ENCODE data around the gene CPNE4. TPM values are rescaled to one million over a fixed set of nuclear protein-coding genes. Genes with fewer than 3 reads are reported as not detected.

The CPNE4 gene
- total RNA-seq, 2 donors from 2014 or later, result 0.55 TPM; not detected in 1

DNA sequence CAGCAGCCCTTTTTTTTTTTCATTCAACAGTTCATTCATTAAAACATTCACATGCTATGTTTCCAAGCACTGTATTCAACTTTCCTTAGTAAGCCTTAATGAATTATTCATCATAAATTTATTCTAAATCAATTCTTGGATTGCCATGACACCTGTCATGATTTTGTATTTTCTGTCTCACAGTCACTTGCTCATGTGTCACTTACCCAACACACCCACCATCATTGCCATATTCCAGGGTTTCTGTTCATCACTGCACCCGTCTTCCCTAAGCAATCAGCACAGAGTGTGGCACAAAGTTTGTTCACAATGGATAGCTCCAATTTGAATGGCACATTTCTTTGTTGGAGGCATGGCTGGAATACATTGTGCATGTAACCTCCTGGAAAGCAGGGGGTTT lies 27.2 kb downstream of the CPNE4 start:
- no peaks in the 10 kb centered on the region for H3K9me3 ChIP-seq (ENCODE audit: control insufficient read depth, low read length, poor library complexity, severe bottlenecking)
- Mint-ChIP-seq H3K4me1 (no peaks in the 10 kb centered on the region), H3K4me3 (no peak overlapping the region), H3K27me3 (peaks cover 45% of the 10 kb centered on the region), H3K36me3 (ENCODE audit: low read depth) (no peaks in the 10 kb centered on the region), H3K27ac (no peak overlapping the region)
- DNase-seq (no peak), ATAC-seq (no peak)

DNA sequence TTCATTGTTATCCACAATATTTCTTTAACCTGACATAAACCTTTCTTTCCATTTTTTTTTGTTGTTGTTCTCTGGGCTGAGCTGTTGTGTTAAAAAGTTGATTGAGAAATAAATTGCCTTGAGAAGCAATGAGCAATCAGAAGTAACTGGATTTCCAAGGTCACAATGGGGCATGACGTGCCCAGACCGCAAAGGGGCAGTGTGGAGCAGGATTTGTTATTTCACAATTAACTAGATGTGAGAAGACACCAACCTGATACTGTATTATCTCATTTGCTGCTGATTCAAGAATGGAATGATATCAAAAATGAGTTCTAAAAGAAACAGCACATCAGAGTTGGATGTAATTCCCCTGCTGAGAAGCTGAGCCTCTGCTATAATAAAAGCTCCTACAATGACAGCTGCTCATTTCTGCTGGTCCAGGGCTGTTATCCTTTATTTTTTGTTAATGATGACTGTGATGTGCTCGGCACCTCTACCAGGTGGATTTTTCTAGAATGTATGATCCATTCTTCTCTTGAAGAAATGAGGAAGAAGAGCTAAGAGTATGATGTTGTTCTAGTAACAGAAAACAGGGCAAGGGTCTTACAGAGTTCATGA lies 28.1 kb downstream of the CPNE4 start:
- no peak overlapping the region for H3K27ac Mint-ChIP-seq
- peaks cover 40% of the 10 kb centered on the region for H3K27me3 Mint-ChIP-seq
- no peak overlapping the region for H3K4me3 Mint-ChIP-seq
- DNase-seq (no peak), ATAC-seq (no peak)
- no peaks in the 10 kb centered on the region for H3K9me3 ChIP-seq (ENCODE audit: control insufficient read depth, low read length, poor library complexity, severe bottlenecking)
- H3K4me1 Mint-ChIP-seq, result no peaks in the 10 kb centered on the region
- no peaks in the 10 kb centered on the region for H3K36me3 Mint-ChIP-seq (ENCODE audit: low read depth)

DNA sequence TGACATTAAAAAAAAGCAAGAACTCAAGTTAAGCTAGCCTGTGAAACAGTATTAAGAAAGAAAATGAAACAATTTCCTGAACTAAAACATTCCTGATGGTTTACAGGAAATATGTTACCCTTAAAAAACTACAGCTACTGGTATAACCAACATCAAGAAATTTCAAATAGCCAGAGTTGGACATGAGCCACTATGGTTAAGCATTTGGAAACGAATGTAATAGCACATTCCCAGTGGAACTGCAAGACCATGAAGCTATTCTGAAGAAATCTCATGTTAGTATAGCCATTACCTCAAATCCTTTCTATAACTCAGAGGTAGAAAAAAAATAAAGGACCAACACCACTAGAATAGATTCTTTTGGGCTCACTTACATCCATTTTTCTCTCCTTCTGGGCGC lies 30.2 kb downstream of the CPNE4 start:
- H3K27ac Mint-ChIP-seq, result no peak overlapping the region
- no peak for DNase-seq
- no peaks in the 10 kb centered on the region for H3K4me1 Mint-ChIP-seq
- H3K27me3 Mint-ChIP-seq, result peaks cover 38% of the 10 kb centered on the region
- H3K4me3 Mint-ChIP-seq, result no peak overlapping the region
- no peaks in the 10 kb centered on the region for H3K36me3 Mint-ChIP-seq (ENCODE audit: low read depth)
- no peak for ATAC-seq
- H3K9me3 ChIP-seq (ENCODE audit: control insufficient read depth, low read length, poor library complexity, severe bottlenecking), result no peaks in the 10 kb centered on the region

DNA sequence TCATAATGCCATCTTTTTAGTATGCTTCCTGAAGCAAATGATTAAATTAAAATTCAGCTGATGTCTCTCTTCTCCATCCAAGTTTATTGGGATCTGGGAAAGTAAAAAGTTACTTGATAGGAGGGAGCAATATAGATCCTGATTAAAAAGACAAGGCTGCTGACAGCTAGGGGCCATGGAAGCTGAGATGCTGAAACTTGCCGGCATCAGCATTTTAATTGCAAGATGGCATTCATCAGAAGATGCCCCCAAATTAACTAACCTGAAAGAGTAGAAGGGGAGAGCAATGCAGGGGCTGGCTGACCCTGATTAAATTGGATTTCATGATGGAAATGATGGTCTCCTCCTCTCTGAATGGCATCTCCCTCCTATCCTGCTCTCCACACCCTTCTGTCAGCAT lies 31.1 kb downstream of the CPNE4 start:
- H3K27ac Mint-ChIP-seq, result no peak overlapping the region
- no peak overlapping the region for H3K4me3 Mint-ChIP-seq
- H3K9me3 ChIP-seq (ENCODE audit: control insufficient read depth, low read length, poor library complexity, severe bottlenecking), result no peaks in the 10 kb centered on the region
- DNase-seq (no peak), ATAC-seq (no peak)
- H3K36me3 Mint-ChIP-seq (ENCODE audit: low read depth), result no peaks in the 10 kb centered on the region
- H3K4me1 Mint-ChIP-seq, result no peaks in the 10 kb centered on the region
- peaks cover 36% of the 10 kb centered on the region for H3K27me3 Mint-ChIP-seq

DNA sequence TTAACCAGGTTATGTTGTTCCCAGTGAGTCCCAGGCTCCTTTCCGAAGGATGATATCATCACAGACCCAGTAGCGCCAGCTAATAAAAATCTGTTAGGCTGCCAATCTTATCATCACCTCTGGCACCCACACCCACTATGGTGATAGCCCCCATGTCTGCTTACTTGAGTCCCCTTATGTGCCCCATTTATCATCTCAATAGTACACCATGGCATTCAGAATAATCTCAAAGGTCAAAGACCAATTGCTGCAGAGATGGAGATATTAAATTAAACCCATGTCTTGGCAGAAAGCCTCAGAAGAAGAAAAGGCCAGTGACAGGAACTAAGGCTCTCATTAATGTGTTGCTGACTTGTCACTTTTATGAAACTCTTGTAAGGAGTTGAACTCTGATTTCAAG lies 32.8 kb downstream of the CPNE4 start:
- H3K4me1 Mint-ChIP-seq, result no peaks in the 10 kb centered on the region
- H3K9me3 ChIP-seq (ENCODE audit: control insufficient read depth, low read length, poor library complexity, severe bottlenecking), result no peaks in the 10 kb centered on the region
- H3K27me3 Mint-ChIP-seq, result peaks cover 52% of the 10 kb centered on the region
- H3K4me3 Mint-ChIP-seq, result no peak overlapping the region
- H3K36me3 Mint-ChIP-seq (ENCODE audit: low read depth), result no peaks in the 10 kb centered on the region
- DNase-seq (no peak), ATAC-seq (no peak)
- H3K27ac Mint-ChIP-seq, result no peak overlapping the region

DNA sequence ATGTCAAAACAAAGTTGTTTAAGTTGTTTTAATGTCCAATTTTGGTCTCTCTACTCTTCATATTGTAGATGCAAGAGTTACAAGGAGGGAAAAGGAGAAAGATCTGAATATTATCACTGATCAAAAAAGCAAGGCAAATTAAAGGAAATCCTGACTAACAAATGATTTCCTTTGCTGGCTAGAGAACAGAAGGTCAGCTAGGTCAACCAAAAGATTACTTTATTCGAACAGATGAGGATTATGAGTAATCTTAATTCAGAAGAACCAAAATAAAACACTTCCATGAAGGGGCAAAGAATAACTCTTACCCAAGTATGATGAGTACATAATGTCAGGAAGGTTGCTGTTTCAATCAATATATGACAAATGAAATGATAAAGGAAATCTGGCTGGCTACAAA lies 33.8 kb downstream of the CPNE4 start:
- DNase-seq, result no peak
- Mint-ChIP-seq H3K4me3 (no peak overlapping the region), H3K27ac (no peak overlapping the region), H3K27me3 (peaks cover 43% of the 10 kb centered on the region), H3K36me3 (ENCODE audit: low read depth) (no peaks in the 10 kb centered on the region), H3K4me1 (no peaks in the 10 kb centered on the region)
- ATAC-seq, result no peak
- no peaks in the 10 kb centered on the region for H3K9me3 ChIP-seq (ENCODE audit: control insufficient read depth, low read length, poor library complexity, severe bottlenecking)

DNA sequence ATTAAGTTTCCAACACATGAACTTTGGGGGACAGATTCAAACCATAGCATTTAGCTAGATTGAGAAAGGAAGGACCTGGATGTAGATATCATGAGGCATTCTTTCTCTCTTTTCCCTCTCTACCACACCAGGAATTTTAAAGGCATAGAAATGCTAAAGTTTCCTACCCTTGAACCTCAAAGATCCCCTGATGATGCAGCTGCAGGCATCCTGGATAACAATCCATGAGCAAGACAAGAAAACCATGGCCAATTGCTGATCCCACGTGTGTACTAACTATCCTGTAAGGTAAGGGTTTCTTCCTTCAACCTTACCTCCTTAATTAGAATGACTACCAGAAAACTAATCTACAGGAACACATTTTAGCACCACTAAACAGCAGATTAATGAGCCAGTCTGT lies 36.8 kb downstream of the CPNE4 start:
- Mint-ChIP-seq H3K4me3 (no peak overlapping the region), H3K27me3 (peaks cover 35% of the 10 kb centered on the region), H3K36me3 (ENCODE audit: low read depth) (no peaks in the 10 kb centered on the region), H3K27ac (no peak overlapping the region), H3K4me1 (no peaks in the 10 kb centered on the region)
- ATAC-seq (no peak), DNase-seq (no peak)
- no peaks in the 10 kb centered on the region for H3K9me3 ChIP-seq (ENCODE audit: control insufficient read depth, low read length, poor library complexity, severe bottlenecking)

DNA sequence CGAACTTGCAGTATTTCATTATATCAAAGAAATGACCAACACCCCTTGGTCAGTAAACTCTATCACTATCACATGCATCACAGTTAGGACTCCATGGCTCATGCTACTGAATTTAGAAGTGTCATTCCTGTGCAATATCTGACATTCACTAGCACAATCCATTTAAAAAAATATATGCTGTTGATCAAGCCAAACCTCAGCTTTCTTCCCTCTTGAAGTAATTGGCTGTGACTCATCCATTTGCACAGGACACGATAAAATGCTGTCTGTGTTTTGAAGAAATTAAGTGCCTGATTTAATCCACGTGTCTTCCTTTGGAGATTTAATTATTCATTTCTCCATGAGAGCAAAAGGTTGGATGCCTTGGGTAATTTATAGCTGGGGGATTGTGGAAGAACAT lies 38.9 kb downstream of the CPNE4 start:
- peaks cover 30% of the 10 kb centered on the region for H3K27me3 Mint-ChIP-seq
- no peaks in the 10 kb centered on the region for H3K9me3 ChIP-seq (ENCODE audit: control insufficient read depth, low read length, poor library complexity, severe bottlenecking)
- H3K4me3 Mint-ChIP-seq, result no peak overlapping the region
- ATAC-seq, result no peak
- H3K36me3 Mint-ChIP-seq (ENCODE audit: low read depth), result no peaks in the 10 kb centered on the region
- no peak for DNase-seq
- H3K27ac Mint-ChIP-seq, result no peak overlapping the region
- H3K4me1 Mint-ChIP-seq, result no peaks in the 10 kb centered on the region

DNA sequence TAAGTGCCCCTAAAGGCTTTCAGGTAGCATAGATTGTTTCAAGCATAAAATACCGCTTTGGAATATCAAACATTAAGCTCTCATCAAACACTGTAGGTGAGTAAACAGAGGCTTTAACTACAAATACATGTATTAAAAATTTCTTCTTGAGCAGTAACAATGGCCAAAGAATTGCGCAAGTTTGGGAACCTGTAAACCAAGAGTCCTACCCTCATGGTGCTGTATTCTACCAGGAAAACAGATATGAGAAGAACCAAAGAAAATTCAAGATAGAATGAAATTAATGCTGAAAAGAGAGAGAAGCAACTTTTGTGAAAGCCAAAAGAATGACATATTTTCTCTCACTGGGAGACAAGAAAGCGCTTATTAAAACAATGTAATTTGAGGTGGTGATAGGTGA lies 45.5 kb downstream of the CPNE4 start:
- no peaks in the 10 kb centered on the region for H3K36me3 Mint-ChIP-seq (ENCODE audit: low read depth)
- no peaks in the 10 kb centered on the region for H3K4me1 Mint-ChIP-seq
- H3K27me3 Mint-ChIP-seq, result peaks cover 5% of the 10 kb centered on the region
- no peak overlapping the region for H3K27ac Mint-ChIP-seq
- no peaks in the 10 kb centered on the region for H3K9me3 ChIP-seq (ENCODE audit: control insufficient read depth, low read length, poor library complexity, severe bottlenecking)
- DNase-seq (no peak), ATAC-seq (no peak)
- H3K4me3 Mint-ChIP-seq, result no peak overlapping the region

DNA sequence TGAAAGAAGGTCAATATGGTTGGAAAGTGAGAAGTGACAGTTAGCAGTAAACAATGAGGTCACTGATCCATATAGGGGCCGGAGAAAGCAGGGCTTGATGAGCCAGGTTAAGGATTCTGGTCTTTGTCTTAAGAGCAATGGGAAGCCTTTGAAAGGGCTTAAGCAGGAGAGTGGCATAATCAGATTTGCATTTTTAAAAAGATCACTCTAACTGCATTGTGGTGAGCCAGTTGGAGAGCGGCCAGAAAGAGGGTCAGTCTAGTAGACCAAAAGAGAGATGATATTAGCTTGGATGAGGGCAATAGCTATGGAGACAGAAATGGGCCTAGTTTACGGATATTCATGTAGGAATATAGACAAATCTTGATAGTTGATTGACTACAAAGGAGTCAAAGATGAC lies 46.6 kb downstream of the CPNE4 start:
- Mint-ChIP-seq H3K36me3 (ENCODE audit: low read depth) (no peaks in the 10 kb centered on the region), H3K27ac (no peak overlapping the region), H3K4me1 (no peaks in the 10 kb centered on the region), H3K4me3 (no peak overlapping the region), H3K27me3 (peaks cover 5% of the 10 kb centered on the region)
- ATAC-seq (no peak), DNase-seq (no peak)
- H3K9me3 ChIP-seq (ENCODE audit: control insufficient read depth, low read length, poor library complexity, severe bottlenecking), result no peaks in the 10 kb centered on the region

DNA sequence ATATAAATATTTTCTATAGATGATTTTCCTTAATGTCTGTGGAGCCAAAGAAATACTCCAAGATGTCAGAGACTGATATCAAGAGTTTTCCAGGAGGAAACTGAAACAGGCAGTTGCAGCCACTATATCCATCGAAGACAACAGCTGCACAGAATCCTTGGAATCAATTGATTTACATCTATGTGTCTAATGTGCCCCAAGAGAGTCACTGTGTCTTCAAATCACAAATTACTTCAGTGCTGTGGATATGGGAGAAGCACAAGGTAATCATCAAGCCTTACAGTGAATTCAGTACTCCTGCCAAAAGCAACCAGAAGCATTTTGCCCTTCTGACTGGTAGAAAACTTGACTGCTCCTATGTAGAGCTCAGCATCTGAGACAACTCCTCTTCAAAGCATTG lies 51.1 kb downstream of the CPNE4 start:
- H3K36me3 Mint-ChIP-seq (ENCODE audit: low read depth), result no peaks in the 10 kb centered on the region
- no peak for ATAC-seq
- H3K27ac Mint-ChIP-seq, result no peak overlapping the region
- no peaks in the 10 kb centered on the region for H3K4me1 Mint-ChIP-seq
- no peaks in the 10 kb centered on the region for H3K9me3 ChIP-seq (ENCODE audit: control insufficient read depth, low read length, poor library complexity, severe bottlenecking)
- peaks cover 5% of the 10 kb centered on the region for H3K27me3 Mint-ChIP-seq
- DNase-seq, result no peak
- H3K4me3 Mint-ChIP-seq, result no peak overlapping the region

DNA sequence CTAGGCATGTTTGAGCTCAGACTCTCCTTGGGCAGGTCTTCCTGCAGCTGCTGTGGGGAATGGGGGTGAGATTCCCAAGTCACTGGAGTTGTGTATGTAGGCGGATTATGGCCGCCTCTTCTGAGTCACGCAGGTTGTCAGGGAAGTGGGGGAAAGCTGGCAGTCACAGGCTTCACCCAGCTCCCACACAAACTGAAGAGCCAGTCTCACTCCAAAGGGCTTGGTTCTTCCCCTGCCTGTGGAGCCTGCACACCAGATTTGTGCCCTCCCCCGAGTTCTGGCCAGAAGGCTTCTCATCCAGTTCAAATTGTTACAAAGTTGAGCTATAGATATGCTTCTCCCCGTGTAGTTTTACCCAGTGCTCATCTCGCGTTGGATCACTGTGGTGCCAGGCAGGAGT lies 53.5 kb downstream of the CPNE4 start:
- H3K27ac Mint-ChIP-seq, result no peak overlapping the region
- no peaks in the 10 kb centered on the region for H3K4me1 Mint-ChIP-seq
- H3K36me3 Mint-ChIP-seq (ENCODE audit: low read depth), result peaks cover 3% of the 10 kb centered on the region
- H3K27me3 Mint-ChIP-seq, result peaks cover 5% of the 10 kb centered on the region
- ATAC-seq (no peak), DNase-seq (no peak)
- no peaks in the 10 kb centered on the region for H3K9me3 ChIP-seq (ENCODE audit: control insufficient read depth, low read length, poor library complexity, severe bottlenecking)
- H3K4me3 Mint-ChIP-seq, result no peak overlapping the region

DNA sequence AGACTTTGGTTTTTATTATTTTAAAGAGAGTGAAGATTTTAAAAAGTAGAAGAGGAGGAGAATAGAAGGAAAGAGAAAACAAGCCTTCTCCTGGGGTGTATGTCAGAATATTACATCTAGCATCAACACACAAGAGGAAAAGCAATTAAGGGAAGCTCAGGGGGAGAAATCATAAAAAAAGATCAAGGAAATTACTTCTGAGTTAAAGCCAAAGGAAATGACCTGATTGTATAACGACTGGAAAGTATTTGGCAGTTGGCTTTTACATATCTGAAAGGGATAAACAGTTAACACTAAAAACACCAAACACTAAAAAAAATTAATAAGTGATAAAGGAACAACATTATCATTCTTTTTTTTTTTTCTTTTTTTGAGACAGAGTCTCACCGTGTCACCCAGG lies 58.4 kb downstream of the CPNE4 start:
- ATAC-seq, result no peak
- no peaks in the 10 kb centered on the region for H3K9me3 ChIP-seq (ENCODE audit: control insufficient read depth, low read length, poor library complexity, severe bottlenecking)
- H3K36me3 Mint-ChIP-seq (ENCODE audit: low read depth), result peaks cover 3% of the 10 kb centered on the region
- H3K27me3 Mint-ChIP-seq, result no peaks in the 10 kb centered on the region
- H3K4me1 Mint-ChIP-seq, result no peaks in the 10 kb centered on the region
- no peak for DNase-seq
- H3K4me3 Mint-ChIP-seq, result no peak overlapping the region
- H3K27ac Mint-ChIP-seq, result no peak overlapping the region

DNA sequence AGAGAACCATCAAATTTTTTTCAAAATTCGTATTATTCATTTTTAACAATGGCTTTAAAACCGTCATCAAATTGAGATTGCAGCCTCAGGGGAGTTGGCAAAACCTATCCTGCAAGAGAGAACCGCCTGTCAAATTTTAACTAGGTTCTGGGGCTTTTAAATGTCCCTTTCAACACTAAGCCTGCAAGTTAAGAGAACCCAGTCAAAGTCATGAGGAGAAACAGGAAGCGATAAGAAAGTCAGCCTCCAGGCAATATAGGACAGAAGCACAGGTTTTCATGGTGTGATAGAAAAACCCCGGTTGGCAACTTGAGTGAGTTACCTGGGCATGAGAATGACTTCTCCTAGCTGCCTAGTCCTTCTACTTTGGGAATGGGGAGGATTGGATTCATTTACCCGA lies 59.8 kb downstream of the CPNE4 start:
- no peak for DNase-seq
- H3K36me3 Mint-ChIP-seq (ENCODE audit: low read depth), result peaks cover 3% of the 10 kb centered on the region
- no peaks in the 10 kb centered on the region for H3K9me3 ChIP-seq (ENCODE audit: control insufficient read depth, low read length, poor library complexity, severe bottlenecking)
- H3K4me1 Mint-ChIP-seq, result no peaks in the 10 kb centered on the region
- no peak for ATAC-seq
- no peak overlapping the region for H3K27ac Mint-ChIP-seq
- H3K4me3 Mint-ChIP-seq, result no peak overlapping the region
- no peaks in the 10 kb centered on the region for H3K27me3 Mint-ChIP-seq

All from T-helper 17 cell (primary cell).